ENCODE results near the gene SLC30A3. TPM values are rescaled to one million over a fixed set of nuclear protein-coding genes. Genes with fewer than 3 reads are reported as not detected.

Gene SLC30A3
- under 1 TPM in 1 of 4 donors, not detected in 3; 0.44 TPM for total RNA-seq

- H3K36me3 ChIP-seq, result no peaks in the 10 kb centered on the region
- no peak within 1 kb of the TSS for H3K27ac ChIP-seq
- peak; percentile 10 to 23 for DNase-seq (ENCODE audit: low spot score in 2 of 2)
- no peaks in the 10 kb centered on the region for H3K9me3 ChIP-seq
- peaks cover 0 to 40% (median 25%) of the 10 kb centered on the region in 4 donors for H3K4me1 ChIP-seq
- no peak for TF ChIP-seq POLR2A (IDR thresholded peaks at IDR 0.05)
- no peak for TF ChIP-seq EP300 (IDR thresholded peaks at IDR 0.05)
- TF ChIP-seq CTCF (IDR thresholded peaks at IDR 0.05), result no peak
- peak within 1 kb of the TSS; percentile 28 to 55 (median 44) for H3K4me3 ChIP-seq
- WGBS, 2 donors, result 1 to 2% methylated on average over 17 to 64 of the region's 96 CpGs
- H3K27me3 ChIP-seq, result peaks cover 0 to 95% of the 10 kb centered on the region in 2 donors
Observed at GRCh38 chr2:27262379-27263286, at the start of gene SLC30A3. Gene SLC30A3, minus strand, starts transcription at chr2:27263047. Its CDS starts 141 bp downstream, at chr2:27262906.

- H3K27me3 ChIP-seq, result peaks cover 0 to 17% of the 10 kb centered on the region in 2 donors
- no peak for DNase-seq (ENCODE audit: low spot score in 2 of 2)
- no peak overlapping the region for H3K27ac ChIP-seq
- H3K4me1 ChIP-seq, result peaks cover 0 to 15% (median 2%) of the 10 kb centered on the region in 4 donors
- no peaks in the 10 kb centered on the region for H3K9me3 ChIP-seq
- no peak for TF ChIP-seq POLR2A (IDR thresholded peaks at IDR 0.05)
- no peak for TF ChIP-seq EP300 (IDR thresholded peaks at IDR 0.05)
- TF ChIP-seq CTCF (IDR thresholded peaks at IDR 0.05), result no peak
- peaks cover 0 to 83% (median 0%) of the 10 kb centered on the region in 3 donors for H3K36me3 ChIP-seq
- no peak overlapping the region for H3K4me3 ChIP-seq
- 96 to 100% methylated on average over 3 of the region's 3 CpGs for WGBS, 2 donors
Observed at GRCh38 chr2:27312152-27312551, 49.3 kb upstream of the SLC30A3 start.

- DNase-seq (ENCODE audit: low spot score in 2 of 2), result no peak
- Histone ChIP-seq H3K9me3 (no peaks in the 10 kb centered on the region), H3K27me3 (peaks cover 0 to 42% of the 10 kb centered on the region in 2 donors), H3K27ac (no peak overlapping the region), H3K4me3 (no peak overlapping the region), H3K36me3 (peaks cover 0 to 58% (median 0%) of the 10 kb centered on the region in 3 donors), H3K4me1 (peaks cover 0 to 24% (median 12%) of the 10 kb centered on the region in 4 donors)
- no peak for TF ChIP-seq EP300 (IDR thresholded peaks at IDR 0.05)
- 93 to 95% methylated on average over 6 of the region's 6 CpGs for WGBS, 2 donors
Observed at GRCh38 chr2:27309651-27310050, 46.8 kb upstream of the SLC30A3 start.

- WGBS, 2 donors, result 34 to 41% methylated on average over 15 to 23 of the region's 25 CpGs
- no peak within 1 kb of the TSS for H3K27ac ChIP-seq
- DNase-seq (ENCODE audit: low spot score in 2 of 2), result no peak
- peaks cover 0 to 24% (median 12%) of the 10 kb centered on the region in 4 donors for H3K4me1 ChIP-seq
- H3K4me3 ChIP-seq, result no peak within 1 kb of the TSS
- H3K27me3 ChIP-seq, result peaks cover 0 to 46% of the 10 kb centered on the region in 2 donors
- no peaks in the 10 kb centered on the region for H3K9me3 ChIP-seq
- TF ChIP-seq EP300 (IDR thresholded peaks at IDR 0.05), result no peak
- TF ChIP-seq POLR2A (IDR thresholded peaks at IDR 0.05), result no peak
- no peak for TF ChIP-seq CTCF (IDR thresholded peaks at IDR 0.05)
- peaks cover 0 to 57% (median 0%) of the 10 kb centered on the region in 3 donors for H3K36me3 ChIP-seq
Observed at GRCh38 chr2:27308359-27308881, 45.6 kb upstream of the SLC30A3 start, which contains the start of gene UCN. Gene UCN, minus strand, starts transcription at chr2:27308445. Its CDS starts 550 bp downstream, at chr2:27307895.

GRCh38 chr2:27307545-27308358 is 44.9 kb upstream of the SLC30A3 start:
- no peaks in the 10 kb centered on the region for H3K9me3 ChIP-seq
- H3K27me3 ChIP-seq, result peaks cover 0 to 46% of the 10 kb centered on the region in 2 donors
- H3K27ac ChIP-seq, result no peak overlapping the region
- WGBS, 2 donors, result 12 to 17% methylated on average over 39 to 61 of the region's 75 CpGs
- H3K4me3 ChIP-seq, result no peak overlapping the region
- H3K36me3 ChIP-seq, result peaks cover 0 to 52% (median 0%) of the 10 kb centered on the region in 3 donors
- TF ChIP-seq CTCF (IDR thresholded peaks at IDR 0.05) (no peak), POLR2A (IDR thresholded peaks at IDR 0.05) (no peak), EP300 (IDR thresholded peaks at IDR 0.05) (no peak)
- peaks cover 0 to 31% (median 12%) of the 10 kb centered on the region in 4 donors for H3K4me1 ChIP-seq
- no peak for DNase-seq (ENCODE audit: low spot score in 2 of 2)

Data from tibial nerve (tissue), 4 donors.